Esophagus (tissue), 2 donors: ENCODE measurements around the gene ANKRD9. TPM values are rescaled to one million over a fixed set of nuclear protein-coding genes. Genes with fewer than 3 reads are reported as not detected.

Source experiments
- H3K27ac ChIP-seq, 2 donors: one replicate each; pipeline ENCODE4 v1.5.1; 2013; ENCODE audit warnings: low read depth in 2 of 2, mild to moderate bottlenecking in 2 of 2, inconsistent platforms in 1 of 2, low read length in 1 of 2, moderate library complexity in 1 of 2
- H3K27me3 ChIP-seq, 2 donors: one replicate each; pipeline ENCODE4 v1.6.1; 2013; ENCODE audit warnings: low read length in 2 of 2, control low read depth in 1 of 2, mild to moderate bottlenecking in 1 of 2; ENCODE audit not compliant: insufficient read depth in 2 of 2, control insufficient read depth in 1 of 2
- H3K36me3 ChIP-seq, 2 donors: one replicate each; pipeline ENCODE4 v1.6.1; 2013; ENCODE audit warnings: low read length in 1 of 2; ENCODE audit not compliant: control insufficient read depth in 2 of 2, insufficient read depth in 2 of 2
- H3K4me1 ChIP-seq, 2 donors: one replicate each; pipeline ENCODE4 v1.6.1; 2013; ENCODE audit warnings: low read length in 1 of 2; ENCODE audit not compliant: control insufficient read depth in 2 of 2, insufficient read depth in 2 of 2
- H3K4me3 ChIP-seq, 2 donors: one replicate each; pipeline ENCODE4 v1.5.1; 2013; ENCODE audit warnings: low read length in 2 of 2, mild to moderate bottlenecking in 2 of 2, low read depth in 1 of 2, moderate library complexity in 1 of 2
- H3K9me3 ChIP-seq, 2 donors: one replicate each; pipeline ENCODE4 v1.6.1; 2013; ENCODE audit warnings: mild to moderate bottlenecking in 2 of 2, low read depth in 1 of 2, low read length in 1 of 2, moderate library complexity in 1 of 2; ENCODE audit not compliant: control insufficient read depth in 2 of 2, insufficient read depth in 1 of 2
- WGBS, 2 donors: extraction: QIAGEN DNeasy Blood & Tissue Kit; methylation state at CpG; one replicate each; pipeline ENCODE4 v1.1.7; 2013; 5-methylcytosine and 5-hydroxymethylcytosine counted together
- polyA plus RNA-seq, 2 donors: library from polyadenylated mRNA; stranded (reverse); fragments of 200-250 nt; gene quantifications; one replicate each; pipeline ENCODE4 v1.2.3, GENCODE V29; 2013
- donor health status: healthy with polysubstance abuse.
- donor health status: Bipolar disorder and iron deficiency.

Gene ANKRD9
- polyA plus RNA-seq, 2 donors: 12.5 to 12.9 TPM

GRCh38 chr14:102491786-102492530, 17.6 kb downstream of the ANKRD9 start:
- peaks cover 0 to 8% of the 10 kb centered on the region in 2 donors for H3K36me3 ChIP-seq
- H3K4me1 ChIP-seq: peaks cover 0 to 2% of the 10 kb centered on the region in 2 donors
- no peak overlapping the region for H3K4me3 ChIP-seq
- no peaks in the 10 kb centered on the region for H3K27me3 ChIP-seq
- WGBS, 2 donors: 92% methylated on average over 7 of the region's 7 CpGs
- H3K9me3 ChIP-seq: no peaks in the 10 kb centered on the region
- H3K27ac ChIP-seq: no peak overlapping the region

GRCh38 chr14:102491366-102491765, 18.2 kb downstream of the ANKRD9 start:
- Histone ChIP-seq H3K4me1 (peaks cover 2% of the 10 kb centered on the region in 2 donors), H3K36me3 (peaks cover 0 to 7% of the 10 kb centered on the region in 2 donors), H3K4me3 (no peak overlapping the region), H3K27ac (no peak overlapping the region), H3K9me3 (no peaks in the 10 kb centered on the region), H3K27me3 (no peaks in the 10 kb centered on the region)
- 45 to 63% methylated on average over 3 of the region's 3 CpGs for whole genome bisulfite sequencing, 2 donors

- Histone ChIP-seq H3K36me3 (peaks cover 0 to 7% of the 10 kb centered on the region in 2 donors), H3K4me1 (peaks cover 2% of the 10 kb centered on the region in 2 donors), H3K4me3 (no peak overlapping the region), H3K27me3 (no peaks in the 10 kb centered on the region), H3K27ac (no peak overlapping the region), H3K9me3 (no peaks in the 10 kb centered on the region)
- WGBS, 2 donors: 89 to 90% methylated on average over 16 to 18 of the region's 18 CpGs
These were observed 19.1 kb downstream of the ANKRD9 start for GRCh38 chr14:102490456-102490855.

GRCh38 chr14:102487204-102487577, 22.4 kb downstream of the ANKRD9 start:
- Histone ChIP-seq H3K4me1 (peaks cover 2% of the 10 kb centered on the region in 2 donors), H3K9me3 (no peaks in the 10 kb centered on the region), H3K4me3 (no peak overlapping the region), H3K27ac (no peak overlapping the region), H3K36me3 (no peaks in the 10 kb centered on the region), H3K27me3 (no peaks in the 10 kb centered on the region)
- WGBS, 2 donors: 73 to 80% methylated on average over 7 of the region's 7 CpGs

- no peak overlapping the region for H3K27ac ChIP-seq
- H3K9me3 ChIP-seq: no peaks in the 10 kb centered on the region
- H3K4me3 ChIP-seq: no peak overlapping the region
- peaks cover 2% of the 10 kb centered on the region in 2 donors for H3K4me1 ChIP-seq
- H3K27me3 ChIP-seq: no peaks in the 10 kb centered on the region
- 79 to 85% methylated on average over 17 of the region's 17 CpGs for WGBS, 2 donors
- H3K36me3 ChIP-seq: no peaks in the 10 kb centered on the region
These were observed 22.9 kb downstream of the ANKRD9 start for GRCh38 chr14:102486513-102487203.

GRCh38 chr14:102485693-102486512, 23.7 kb downstream of the ANKRD9 start:
- Histone ChIP-seq H3K4me1 (peaks cover 0 to 2% of the 10 kb centered on the region in 2 donors), H3K27ac (no peak overlapping the region), H3K4me3 (no peak overlapping the region), H3K36me3 (no peaks in the 10 kb centered on the region), H3K9me3 (no peaks in the 10 kb centered on the region), H3K27me3 (no peaks in the 10 kb centered on the region)
- WGBS, 2 donors: 92 to 93% methylated on average over 11 of the region's 11 CpGs

- H3K36me3 ChIP-seq: no peaks in the 10 kb centered on the region
- H3K4me1 ChIP-seq: peaks cover 2 to 6% of the 10 kb centered on the region in 2 donors
- H3K27me3 ChIP-seq: no peaks in the 10 kb centered on the region
- WGBS, 2 donors: 84 to 87% methylated on average over 5 of the region's 5 CpGs
- no peak overlapping the region for H3K4me3 ChIP-seq
- H3K27ac ChIP-seq: no peak overlapping the region
- H3K9me3 ChIP-seq: no peaks in the 10 kb centered on the region
These were observed 25.3 kb downstream of the ANKRD9 start for GRCh38 chr14:102484316-102484715.

GRCh38 chr14:102481791-102482238, 27.8 kb downstream of the ANKRD9 start:
- Histone ChIP-seq H3K4me1 (peaks cover under 1 to 8% of the 10 kb centered on the region in 2 donors), H3K27me3 (no peaks in the 10 kb centered on the region), H3K27ac (peak overlapping the region; percentile 26 to 49), H3K36me3 (no peaks in the 10 kb centered on the region), H3K9me3 (no peaks in the 10 kb centered on the region), H3K4me3 (no peak overlapping the region)
- WGBS, 2 donors: 74 to 83% methylated on average over 8 of the region's 8 CpGs

- 95 to 97% methylated on average over 4 of the region's 4 CpGs for WGBS, 2 donors
- Histone ChIP-seq H3K27ac (peak overlapping the region in 1 of 2 donors; percentile 49), H3K4me1 (peaks cover 0 to 8% of the 10 kb centered on the region in 2 donors), H3K27me3 (no peaks in the 10 kb centered on the region), H3K4me3 (no peak overlapping the region), H3K36me3 (no peaks in the 10 kb centered on the region), H3K9me3 (no peaks in the 10 kb centered on the region)
These were observed 28.2 kb downstream of the ANKRD9 start for GRCh38 chr14:102481371-102481770.
